ENCODE results near the gene MUS81. TPM values are rescaled to one million over a fixed set of nuclear protein-coding genes. Genes with fewer than 3 reads are reported as not detected.

MUS81 gene
- total and polyA plus RNA-seq, 2 of the 13 experiments (the other 11 are each of a cell fraction or from before 2014, with no cell fraction given) = 25.6 to 30.2 TPM

- TF ChIP-seq KMT2B (CRISPR knock-in tag; IDR thresholded peaks at IDR 0.05) (no peak; the same call in 1 of the 2 replicates), MATR3 (CRISPR knock-in tag; IDR thresholded peaks at IDR 0.05) (no peak), XBP1 (CRISPR knock-in tag; IDR thresholded peaks at IDR 0.05) (no peak), CENPT (CRISPR knock-in tag; IDR thresholded peaks at IDR 0.05; ENCODE audit: low read depth) (no peak), ZNF619 (CRISPR knock-in tag; IDR thresholded peaks at IDR 0.05) (0 out of 2 replicates have a peak, but pooled peaks have one; percentile 23), GATAD1 (CRISPR knock-in tag; IDR thresholded peaks at IDR 0.05) (peak; percentile 91), ZNF800 (CRISPR knock-in tag; IDR thresholded peaks at IDR 0.05) (peak; percentile 30; the same call in 1 of the 2 replicates), ZNF83 (CRISPR knock-in tag; IDR thresholded peaks at IDR 0.05; ENCODE audit: borderline replicate concordance) (no peak), MAX (IDR thresholded peaks at IDR 0.05) (peak; percentile 67), DPF2 (CRISPR knock-in tag; IDR thresholded peaks at IDR 0.05; ENCODE audit: borderline replicate concordance, low read depth) (no peak), RBM39 (IDR thresholded peaks at IDR 0.05; ENCODE audit: low read depth, low read length, poor library complexity, severe bottlenecking) (peak; percentile 66), ZNF207 (IDR thresholded peaks at IDR 0.05; ENCODE audit: borderline replicate concordance) (no peak), HOMEZ (CRISPR knock-in tag; IDR thresholded peaks at IDR 0.05; ENCODE audit: low read depth) (no peak), ZNF580 (CRISPR knock-in tag; IDR thresholded peaks at IDR 0.05; ENCODE audit: borderline replicate concordance, low read depth) (peak; percentile 15; the same call in 1 of the 2 replicates), ZBTB3 (CRISPR knock-in tag; IDR thresholded peaks at IDR 0.05; ENCODE audit: borderline replicate concordance, low read depth) (no peak), ZNF639 (CRISPR knock-in tag; conservative IDR thresholded peaks at IDR 0.05) (no peak; the same call in 1 of the 2 replicates), ZNF891 (CRISPR knock-in tag; IDR thresholded peaks at IDR 0.05) (peak; percentile 40; the same call in 1 of the 2 replicates), FOXA3 (CRISPR knock-in tag; IDR thresholded peaks at IDR 0.05) (peak; percentile 46), DBP (CRISPR knock-in tag; IDR thresholded peaks at IDR 0.05; ENCODE audit: not compliant biosample characterization) (no peak), NR2F6 (IDR thresholded peaks at IDR 0.05) (no peak), NR2F6 (CRISPR knock-in tag; IDR thresholded peaks at IDR 0.05) (0 out of 2 replicates have a peak, but pooled peaks have one; percentile 4), ZNF20 (CRISPR knock-in tag; IDR thresholded peaks at IDR 0.05) (no peak), ZNF776 (CRISPR knock-in tag; IDR thresholded peaks at IDR 0.05) (no peak), ZNF382 (CRISPR knock-in tag; IDR thresholded peaks at IDR 0.05; ENCODE audit: borderline replicate concordance) (no peak), ZNF703 (CRISPR knock-in tag; IDR thresholded peaks at IDR 0.05; ENCODE audit: borderline replicate concordance) (no peak)
These were observed 28.1 kb downstream of the MUS81 start, which contains the start of gene FIBP (continued) for GRCh38 chr11:65888163-65888814.

All from HepG2 (cell line).